Lower lobe of right lung (tissue), 2 donors: ENCODE measurements around the gene NIN. TPM values are rescaled to one million over a fixed set of nuclear protein-coding genes. Genes with fewer than 3 reads are reported as not detected.

Source experiments
- ATAC-seq, 2 donors: fragments of 200-7000 bp; cut with Tn5 transposase; one replicate each; pipeline ENCODE4 v1.9.1; 2020 to 2022; ENCODE audit warnings: mild to moderate bottlenecking in 2 of 2, moderate library complexity in 2 of 2
- DNase-seq: peaks from one replicate; pipeline ENCODE4 v3.0.0-alpha.2; 2020
- H3K27ac ChIP-seq: fragments of 200-600 bp; one replicate; pipeline ENCODE4 v1.8.0; 2022
- H3K27me3 ChIP-seq: fragments of 200-600 bp; one replicate; pipeline ENCODE4 v1.8.0; 2022; ENCODE audit warnings: low read depth
- H3K36me3 ChIP-seq: fragments of 200-600 bp; one replicate; pipeline ENCODE4 v1.8.0; 2022; ENCODE audit warnings: mild to moderate bottlenecking
- H3K4me1 ChIP-seq: fragments of 200-600 bp; one replicate; pipeline ENCODE4 v1.8.0; 2022
- H3K4me3 ChIP-seq: fragments of 200-600 bp; one replicate; pipeline ENCODE4 v1.8.0; 2022; ENCODE audit warnings: mild to moderate bottlenecking
- H3K9me3 ChIP-seq: fragments of 200-600 bp; one replicate; pipeline ENCODE4 v1.8.0; 2022
- CTCF ChIP-seq: fragments of 200-600 bp; IDR thresholded peaks from one replicate; pipeline ENCODE4 v1.8.0; 2022; ENCODE audit warnings: antibody characterized with exemption, mild to moderate bottlenecking
- intact Hi-C: fragments of 100-400 bp; cut with DNase I; formaldehyde crosslinking; loops from one replicate; pipeline ENCODE4 v1.11.0; 2022
- total RNA-seq: library from RNA; stranded (reverse); fragmentation: NEBNext Ultra II Directional; extraction: Animal tissue kit (Norgen Biotek cat#: 25700); gene quantifications from one replicate; pipeline ENCODE4 v1.2.1, GENCODE V29; 2021
- donor health status: DM: no; HTN: yes; CAD: no; lungs with severe emphysema.

NIN gene
- total RNA-seq, 1 donor from 2014 or later: 45.9 TPM

GRCh38 chr14:50806241-50806933 is 24.6 kb downstream of the NIN start:
- Histone ChIP-seq H3K4me3 (no peak overlapping the region), H3K27ac (no peak overlapping the region), H3K4me1 (peaks cover 6% of the 10 kb centered on the region), H3K27me3 (no peaks in the 10 kb centered on the region), H3K9me3 (no peaks in the 10 kb centered on the region), H3K36me3 (peaks cover 7% of the 10 kb centered on the region)
- ATAC-seq (no peak), DNase-seq (no peak)
- intact Hi-C loops: no loop called here
- no peak for TF ChIP-seq CTCF

GRCh38 chr14:50805396-50805795 is 25.6 kb downstream of the NIN start:
- ATAC-seq (no peak), DNase-seq (no peak)
- Histone ChIP-seq H3K36me3 (peaks cover 10% of the 10 kb centered on the region), H3K4me1 (peaks cover 6% of the 10 kb centered on the region), H3K27ac (no peak overlapping the region), H3K27me3 (no peaks in the 10 kb centered on the region), H3K9me3 (no peaks in the 10 kb centered on the region), H3K4me3 (no peak overlapping the region)
- intact Hi-C loops: no loop called here
- no peak for TF ChIP-seq CTCF

- Histone ChIP-seq H3K9me3 (no peaks in the 10 kb centered on the region), H3K4me3 (no peak overlapping the region), H3K36me3 (peaks cover 11% of the 10 kb centered on the region), H3K27me3 (no peaks in the 10 kb centered on the region), H3K4me1 (peaks cover 6% of the 10 kb centered on the region), H3K27ac (no peak overlapping the region)
- TF ChIP-seq CTCF: no peak
- ATAC-seq (no peak), DNase-seq (no peak)
- intact Hi-C loops: no loop called here
Observed at GRCh38 chr14:50804181-50804721, 26.7 kb downstream of the NIN start.

GRCh38 chr14:50801706-50802105 is 29.3 kb downstream of the NIN start:
- peaks cover 6% of the 10 kb centered on the region for H3K4me1 ChIP-seq
- H3K27ac ChIP-seq: no peak overlapping the region
- H3K27me3 ChIP-seq: no peaks in the 10 kb centered on the region
- DNase-seq: no peak
- no peaks in the 10 kb centered on the region for H3K9me3 ChIP-seq
- TF ChIP-seq CTCF: no peak
- intact Hi-C loops: no loop called here
- ATAC-seq: no peak
- no peak overlapping the region for H3K4me3 ChIP-seq
- H3K36me3 ChIP-seq: peaks cover 13% of the 10 kb centered on the region

- Histone ChIP-seq H3K4me1 (peaks cover 6% of the 10 kb centered on the region), H3K27ac (no peak overlapping the region), H3K9me3 (no peaks in the 10 kb centered on the region), H3K36me3 (peaks cover 7% of the 10 kb centered on the region), H3K27me3 (no peaks in the 10 kb centered on the region), H3K4me3 (no peak overlapping the region)
- DNase-seq (no peak), ATAC-seq (no peak)
- intact Hi-C loops: no loop called here
- TF ChIP-seq CTCF: no peak
Observed at GRCh38 chr14:50800032-50800431, 30.9 kb downstream of the NIN start.
